Inflammatory macrophage (primary cell): ENCODE results near the gene HARBI1.

Experiments used
- DNase-seq, 2 donors: peaks; one replicate each; pipeline ENCODE4 v3.0.0-alpha.2; 2020 to 2022
- total RNA-seq, 18 experiments: gene quantifications; one replicate each; lab custom pipeline; 2026; ENCODE audit warnings: mixed read lengths in 6 of 18, inconsistent platforms in 2 of 18; lab: John Stamatoyannopoulos, UW

Gene HARBI1
- total RNA-seq = 2.0 to 6.2 (median 4.2) reads per million in 18 experiments

- DNase-seq = peak; percentile 92 to 96
These were observed at the start of gene HARBI1, which contains the start of gene ATG13 for GRCh38 chr11:46617134-46617971. Gene HARBI1 (minus strand): TSS chr11:46617227. CDS start chr11:46616237, 990 bp downstream. Gene ATG13 (plus strand): TSS chr11:46617553. CDS start chr11:46644292, 26,739 bp downstream.

GRCh38 chr11:46666516-46666915, 49.5 kb upstream of the HARBI1 start:
- no peak for DNase-seq

- DNase-seq = no peak
These were observed 48.3 kb upstream of the HARBI1 start for GRCh38 chr11:46665356-46665755.

- DNase-seq = no peak
These were observed 47.6 kb upstream of the HARBI1 start for GRCh38 chr11:46664612-46665011.

GRCh38 chr11:46663277-46663940, 46.4 kb upstream of the HARBI1 start:
- no peak for DNase-seq

GRCh38 chr11:46662366-46662765, 45.3 kb upstream of the HARBI1 start:
- no peak for DNase-seq

- DNase-seq = no peak
These were observed 44.8 kb upstream of the HARBI1 start for GRCh38 chr11:46661836-46662235.

- peak; percentile 30 to 48 for DNase-seq
These were observed 42.9 kb upstream of the HARBI1 start for GRCh38 chr11:46659908-46660307.

- no peak for DNase-seq
These were observed 41.2 kb upstream of the HARBI1 start for GRCh38 chr11:46658259-46658658.

- no peak for DNase-seq
These were observed 40.2 kb upstream of the HARBI1 start for GRCh38 chr11:46657186-46657585.

- DNase-seq = no peak
These were observed 38.6 kb upstream of the HARBI1 start for GRCh38 chr11:46655631-46656030.

- DNase-seq = no peak
These were observed 32.2 kb upstream of the HARBI1 start for GRCh38 chr11:46649180-46649738.

GRCh38 chr11:46643986-46644385, 27.0 kb upstream of the HARBI1 start:
- no peak for DNase-seq

GRCh38 chr11:46643531-46643930, 26.5 kb upstream of the HARBI1 start:
- no peak for DNase-seq

GRCh38 chr11:46642627-46643335, 25.8 kb upstream of the HARBI1 start:
- DNase-seq = no peak

GRCh38 chr11:46641639-46642038, 24.6 kb upstream of the HARBI1 start:
- DNase-seq = no peak

- DNase-seq = no peak
These were observed 23.2 kb upstream of the HARBI1 start for GRCh38 chr11:46640036-46640788.

GRCh38 chr11:46639197-46639839, 22.3 kb upstream of the HARBI1 start:
- peak; percentile 29 to 66 for DNase-seq

GRCh38 chr11:46637546-46637945, 20.5 kb upstream of the HARBI1 start:
- no peak for DNase-seq

- no peak for DNase-seq
These were observed 18.6 kb upstream of the HARBI1 start for GRCh38 chr11:46635557-46636139.
